Retinal pigment epithelial cell (primary cell): ENCODE results near the gene HELT.

Source experiments
- DNase-seq: peaks from one replicate; pipeline ENCODE4 v3.0.0-alpha.2; 2010; ENCODE audit warnings: low read depth
- H3K4me3 ChIP-seq: 2 replicates; pipeline ENCODE4 v1.5.1; 2011; ENCODE audit warnings: mild to moderate bottlenecking, low read length, control low read depth, moderate library complexity
- TF ChIP-seq, protein P1 (sequence below): conservative IDR thresholded peaks from 2 replicates; pipeline ENCODE4 v1.5.1; 2011; ENCODE audit warnings: low read depth, low read length, control low read depth, inconsistent platforms

HELT gene

DNA sequence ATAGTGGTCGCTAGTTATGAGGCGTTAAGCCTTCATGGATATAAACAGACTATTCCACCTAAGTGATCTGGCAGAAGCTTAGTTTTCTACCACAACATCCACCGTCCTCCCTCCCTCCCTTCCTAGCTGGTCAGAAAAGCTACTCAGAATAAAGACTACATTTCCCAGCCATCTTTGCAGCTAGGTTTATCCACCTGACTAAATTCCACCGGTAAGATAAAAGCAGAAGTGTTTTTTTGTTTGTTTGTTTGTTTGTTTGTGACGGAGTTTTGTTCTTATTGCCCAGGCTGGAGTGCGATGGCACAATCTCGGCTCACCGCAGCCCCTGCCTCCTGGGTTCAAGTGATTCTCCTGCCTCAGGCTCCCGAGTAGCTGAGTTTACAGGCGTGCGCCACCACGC lies 44.3 kb downstream of the HELT start:
- no peak overlapping the region for H3K4me3 ChIP-seq
- TF ChIP-seq, protein P1, sequence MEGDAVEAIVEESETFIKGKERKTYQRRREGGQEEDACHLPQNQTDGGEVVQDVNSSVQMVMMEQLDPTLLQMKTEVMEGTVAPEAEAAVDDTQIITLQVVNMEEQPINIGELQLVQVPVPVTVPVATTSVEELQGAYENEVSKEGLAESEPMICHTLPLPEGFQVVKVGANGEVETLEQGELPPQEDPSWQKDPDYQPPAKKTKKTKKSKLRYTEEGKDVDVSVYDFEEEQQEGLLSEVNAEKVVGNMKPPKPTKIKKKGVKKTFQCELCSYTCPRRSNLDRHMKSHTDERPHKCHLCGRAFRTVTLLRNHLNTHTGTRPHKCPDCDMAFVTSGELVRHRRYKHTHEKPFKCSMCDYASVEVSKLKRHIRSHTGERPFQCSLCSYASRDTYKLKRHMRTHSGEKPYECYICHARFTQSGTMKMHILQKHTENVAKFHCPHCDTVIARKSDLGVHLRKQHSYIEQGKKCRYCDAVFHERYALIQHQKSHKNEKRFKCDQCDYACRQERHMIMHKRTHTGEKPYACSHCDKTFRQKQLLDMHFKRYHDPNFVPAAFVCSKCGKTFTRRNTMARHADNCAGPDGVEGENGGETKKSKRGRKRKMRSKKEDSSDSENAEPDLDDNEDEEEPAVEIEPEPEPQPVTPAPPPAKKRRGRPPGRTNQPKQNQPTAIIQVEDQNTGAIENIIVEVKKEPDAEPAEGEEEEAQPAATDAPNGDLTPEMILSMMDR, result no peak
- DNase-seq, result no peak

DNA sequence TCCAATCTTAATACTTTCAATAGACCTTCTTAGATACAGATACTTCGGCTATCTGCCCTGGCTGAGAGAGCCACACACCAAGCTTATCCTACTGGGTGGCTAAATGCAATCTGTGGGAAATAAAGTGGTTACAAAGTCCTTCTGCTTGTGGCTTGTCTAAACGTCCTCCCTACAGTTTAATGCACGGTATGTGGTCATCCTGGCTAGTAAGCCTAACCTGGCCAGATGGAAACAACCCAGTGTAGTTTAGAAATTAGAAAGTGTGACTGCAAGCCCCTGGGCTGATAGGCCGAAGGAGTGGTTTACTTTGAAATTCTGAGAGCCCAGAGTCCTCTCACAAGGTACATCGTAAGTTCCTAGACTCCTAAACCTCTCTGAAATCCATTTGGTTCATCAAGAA lies 47.9 kb downstream of the HELT start:
- no peak for DNase-seq
- no peak overlapping the region for H3K4me3 ChIP-seq
- TF ChIP-seq, protein P1, result no peak

GRCh38 chr4:185068837-185069236 lies 50.5 kb downstream of the HELT start:
- TF ChIP-seq, protein P1, result no peak
- H3K4me3 ChIP-seq, result no peak overlapping the region
- DNase-seq, result no peak
